ENCODE measurements around the gene HAPSTR1.

HAPSTR1 gene

DNA sequence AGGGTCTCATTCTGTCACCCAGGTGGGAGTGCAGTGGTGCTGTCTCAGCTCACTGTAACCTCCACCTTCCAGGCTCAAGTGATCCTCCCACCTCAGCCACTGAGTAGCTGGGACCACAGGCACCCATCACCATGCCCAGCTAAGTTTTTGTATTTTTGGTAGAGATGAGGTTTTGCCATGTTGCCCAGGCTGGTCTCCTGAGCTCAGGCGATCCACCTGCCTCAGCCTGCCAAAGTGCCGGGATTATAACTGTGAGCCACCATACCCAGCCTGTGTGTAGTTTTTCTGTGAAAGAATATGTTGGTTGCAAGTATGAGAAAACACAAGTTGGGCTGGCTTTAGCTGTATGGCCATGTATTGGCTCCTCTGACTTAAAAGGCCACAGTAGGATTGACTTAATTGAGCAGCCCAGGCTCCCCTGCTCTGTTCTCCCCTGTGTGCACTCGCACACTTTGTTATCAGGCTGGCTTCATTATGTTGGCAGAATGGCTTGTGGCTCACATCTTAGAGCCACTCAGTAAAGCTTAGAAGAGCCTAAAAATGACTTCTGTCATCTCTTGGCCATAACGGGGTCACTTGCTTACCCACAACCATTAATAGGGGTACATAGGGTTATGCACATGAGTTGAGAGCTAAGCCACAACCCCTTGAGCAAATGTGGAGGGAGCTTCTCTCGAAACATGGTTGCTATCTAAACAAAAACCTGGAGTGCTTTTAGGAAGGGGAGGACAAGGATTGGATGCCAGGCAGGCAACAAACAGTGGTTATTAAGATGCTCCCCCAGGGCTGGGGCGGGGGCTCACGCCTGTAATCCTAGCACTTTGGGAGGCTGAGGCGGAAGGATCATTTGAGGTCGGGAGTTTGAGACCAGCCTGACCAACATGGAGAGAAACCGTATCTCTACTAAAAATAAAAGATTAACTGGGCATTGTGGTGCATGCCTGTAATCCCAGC is 6.1 kb downstream of the HAPSTR1 start:
- DNase-seq, result no peak

DNA sequence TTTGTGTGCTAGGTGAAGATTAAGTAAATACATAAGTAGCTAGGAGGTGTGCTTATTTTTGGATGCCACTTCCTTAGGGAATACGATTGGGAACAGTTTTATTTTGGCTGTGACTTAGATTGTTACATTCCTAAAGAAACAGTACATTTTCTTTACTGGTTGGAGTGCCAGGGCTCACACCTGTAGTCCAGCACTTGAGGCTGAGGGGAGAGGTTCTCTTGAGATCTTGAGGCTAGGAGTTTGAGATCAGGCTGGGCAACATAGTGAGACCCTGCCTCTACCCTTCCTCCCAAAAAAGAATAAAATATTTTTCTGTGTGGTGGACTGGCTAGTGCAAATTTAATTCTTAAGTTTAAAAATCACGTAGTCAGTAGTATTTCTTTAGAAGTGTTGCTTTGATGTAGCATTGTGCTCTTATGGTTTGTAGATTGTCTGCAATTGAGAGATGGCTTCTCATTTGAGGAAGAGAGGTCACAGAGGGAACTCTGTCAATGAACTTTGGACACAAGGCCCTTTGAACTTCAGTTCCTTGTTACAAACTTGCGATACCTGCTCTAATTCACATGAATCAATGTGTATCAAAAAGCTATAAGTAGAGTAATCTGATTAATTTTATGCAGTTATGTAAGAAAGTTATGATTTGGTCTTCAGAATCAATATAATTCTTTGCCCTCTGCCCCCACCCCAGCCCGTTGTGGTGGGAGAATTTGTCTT is 7.1 kb downstream of the HAPSTR1 start:
- no peak for DNase-seq

DNA sequence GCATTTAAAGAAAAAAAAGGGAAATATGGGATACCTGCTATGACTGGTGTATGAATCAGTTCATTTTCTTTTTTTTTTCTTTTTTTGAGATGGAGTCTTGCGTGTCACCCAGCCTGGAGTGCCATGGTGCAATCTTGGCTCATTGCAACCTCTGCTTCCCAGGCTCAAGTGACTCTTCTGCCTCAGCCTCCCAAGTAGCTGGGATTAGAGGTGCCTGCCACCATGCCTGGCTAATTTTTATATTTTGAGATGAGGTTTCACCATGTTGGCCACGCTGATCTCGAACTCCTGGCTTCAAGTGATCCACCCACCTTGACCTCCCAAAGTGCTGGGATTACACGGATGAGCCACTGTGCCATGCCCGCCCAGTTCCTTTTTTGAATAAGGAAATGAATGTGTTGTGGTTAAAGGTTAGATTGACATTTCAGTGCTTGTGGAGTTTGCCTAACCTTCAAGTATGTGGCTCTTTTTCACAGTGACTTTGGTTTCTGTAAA is 7.7 kb downstream of the HAPSTR1 start:
- DNase-seq, result no peak

DNA sequence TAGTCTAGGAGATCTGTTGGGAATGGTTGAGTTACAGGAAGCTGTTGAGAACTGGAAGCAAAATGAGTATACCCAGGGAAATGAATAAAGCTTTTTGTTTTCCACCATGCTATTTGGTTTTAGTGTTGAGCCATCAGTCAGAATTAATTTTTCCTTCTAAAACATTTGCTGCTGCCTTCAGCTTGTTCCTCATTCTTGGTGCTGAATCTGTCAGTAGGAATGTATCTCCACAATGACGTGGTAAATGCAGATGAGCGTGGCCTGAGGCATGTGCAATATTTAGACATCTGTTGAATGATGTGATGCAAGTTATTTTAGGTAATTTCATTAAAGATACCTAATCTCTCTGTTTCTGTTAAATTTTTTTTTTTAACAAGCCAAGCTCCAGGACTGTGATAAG is 10.9 kb downstream of the HAPSTR1 start:
- DNase-seq, result no peak

DNA sequence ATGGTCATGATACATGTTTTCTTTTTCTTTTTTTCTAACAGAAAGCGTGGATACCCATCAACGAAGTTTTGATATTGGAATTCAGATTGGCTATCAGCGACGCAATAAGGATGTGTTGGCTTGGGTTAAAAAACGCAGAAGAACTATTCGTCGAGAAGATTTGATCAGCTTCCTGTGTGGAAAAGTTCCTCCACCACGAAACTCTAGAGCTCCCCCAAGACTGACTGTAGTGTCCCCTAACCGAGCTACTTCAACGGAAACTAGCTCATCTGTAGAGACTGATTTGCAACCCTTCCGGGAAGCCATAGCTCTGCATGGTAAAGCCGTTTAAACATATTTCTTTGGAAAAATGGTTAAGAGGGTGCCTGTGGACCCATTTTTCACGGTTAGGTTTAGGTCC is 11.5 kb downstream of the HAPSTR1 start:
- no peak for DNase-seq

DNA sequence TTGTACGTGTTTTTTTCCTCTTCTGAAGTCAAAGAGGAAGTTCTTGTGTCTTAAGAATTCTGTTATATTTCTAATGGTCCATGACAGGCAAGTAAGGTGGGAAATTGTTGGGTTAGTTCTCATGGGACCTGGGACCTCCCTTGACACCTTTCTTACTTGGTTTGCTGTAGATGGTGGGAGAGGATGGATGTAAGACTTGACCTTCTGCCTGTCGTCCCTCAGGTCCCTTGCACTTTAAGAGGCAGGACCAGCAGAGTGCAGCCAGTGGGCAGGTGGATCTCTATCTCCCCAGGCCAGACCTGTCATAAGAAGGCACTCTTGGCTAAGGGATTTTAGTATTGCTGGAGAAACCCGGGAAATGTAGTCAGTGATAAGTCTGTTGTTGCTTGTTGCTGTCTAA is 12.1 kb downstream of the HAPSTR1 start:
- DNase-seq, result no peak

DNA sequence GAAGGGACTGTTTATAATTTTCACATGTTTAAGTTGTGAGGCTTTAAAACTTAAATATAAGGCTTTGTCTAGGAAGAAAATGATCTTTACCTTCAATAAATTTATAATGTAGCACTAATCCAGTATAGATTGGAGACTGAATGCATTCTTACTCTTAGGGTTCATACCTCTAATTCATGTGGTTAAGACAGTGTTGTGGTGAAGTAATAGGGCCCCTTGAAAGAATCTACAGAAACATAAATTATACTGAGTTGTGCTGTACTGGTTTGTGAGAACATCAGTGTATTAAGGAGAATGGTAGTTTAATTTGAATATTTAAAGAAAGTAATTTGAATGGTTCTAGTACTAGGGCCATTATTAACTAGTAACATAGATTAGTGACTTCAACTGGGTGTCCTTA is 13.7 kb downstream of the HAPSTR1 start:
- no peak for DNase-seq

DNA sequence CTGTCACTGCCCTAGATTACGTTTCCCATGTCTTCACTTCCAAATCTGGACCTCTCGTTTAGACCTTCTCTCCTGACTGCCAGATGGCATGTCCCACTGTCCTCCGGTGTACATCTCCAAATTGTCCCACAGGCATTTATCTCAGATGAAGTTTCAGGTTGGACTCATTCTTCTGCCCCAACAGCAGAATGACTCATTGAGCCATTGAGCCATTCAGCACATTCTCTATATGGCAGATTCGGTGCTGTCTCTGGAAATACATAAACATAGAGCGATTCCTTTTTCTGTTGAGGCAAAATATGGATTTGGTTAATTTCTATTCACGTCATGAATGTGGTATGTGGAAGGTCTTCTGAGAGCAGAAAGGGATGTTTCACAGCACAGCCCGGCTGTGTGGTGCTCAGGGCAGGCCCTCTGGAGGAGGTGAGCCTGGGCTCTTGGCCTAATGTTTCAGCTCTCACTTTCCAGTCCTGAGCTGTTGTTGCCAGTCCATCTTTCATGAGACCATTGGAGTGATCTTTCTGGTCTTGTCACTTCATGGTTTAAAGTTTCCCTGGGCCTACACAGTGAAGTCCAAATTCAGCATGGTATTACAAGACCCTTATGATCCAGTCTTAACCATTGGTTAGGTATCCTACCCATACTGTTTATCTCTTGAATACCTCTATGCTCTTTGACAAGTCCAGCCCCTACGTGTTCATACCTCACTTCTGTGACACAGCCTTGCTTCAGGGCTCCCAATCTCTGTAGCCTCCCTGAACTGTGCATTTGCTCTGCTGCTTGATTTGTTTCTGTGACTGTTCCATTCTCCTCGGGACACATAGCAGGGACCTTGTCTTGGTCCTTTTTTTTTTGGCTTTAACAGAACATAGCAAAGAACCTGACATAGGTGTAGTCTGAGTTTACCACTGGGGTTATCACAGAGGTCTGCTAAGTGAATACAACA is 15.9 kb downstream of the HAPSTR1 start:
- DNase-seq, result no peak

DNA sequence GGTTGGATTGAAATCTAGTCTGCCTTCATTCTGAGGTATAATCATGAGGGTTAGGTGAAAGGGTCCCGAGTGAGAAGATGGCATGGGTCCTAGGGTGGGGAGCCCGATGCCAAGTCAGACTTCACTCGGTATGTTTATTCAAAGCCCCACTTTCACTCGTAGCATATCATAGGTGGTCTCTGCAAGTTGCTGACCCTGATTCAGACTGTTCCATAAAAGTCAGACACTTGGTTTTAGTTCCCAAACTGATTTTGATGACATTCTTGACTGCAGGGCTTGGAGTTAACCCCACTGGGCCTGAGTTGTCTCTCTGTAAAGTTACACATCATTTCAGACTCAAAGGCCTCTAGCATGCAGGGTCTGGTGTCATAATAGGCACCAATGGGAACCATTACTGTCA is 17.8 kb downstream of the HAPSTR1 start:
- no peak for DNase-seq

DNA sequence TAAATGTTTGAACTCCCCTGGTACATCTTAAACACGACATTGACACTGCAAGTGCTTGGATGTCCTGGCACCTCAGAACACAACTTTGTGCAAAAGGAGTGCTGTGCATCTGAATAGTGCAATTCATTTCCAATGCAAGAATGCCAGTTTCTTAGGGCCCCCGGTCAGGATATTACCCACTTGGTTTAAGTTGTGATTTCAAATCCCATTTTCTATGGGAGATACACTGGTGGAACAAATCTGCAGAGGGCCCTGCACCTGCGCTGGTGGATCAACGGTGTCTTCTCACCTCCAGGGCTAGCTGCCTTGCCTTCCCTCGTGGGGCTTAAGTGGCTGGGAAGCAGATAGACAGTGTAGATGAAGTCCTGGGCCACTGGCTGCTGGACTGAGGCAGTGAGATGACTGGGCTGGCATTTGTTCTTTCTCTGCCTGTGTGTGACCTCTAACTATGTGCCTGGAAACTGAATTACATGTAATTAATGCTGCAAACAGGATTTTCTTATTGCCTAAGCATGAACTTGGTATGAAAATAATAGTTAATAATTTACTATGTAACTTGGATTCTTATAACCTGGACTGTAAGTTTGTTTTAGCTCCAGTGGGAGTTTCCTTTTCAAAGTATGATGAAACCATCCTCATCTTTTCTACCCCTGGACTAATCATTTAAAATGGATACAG is 20.9 kb downstream of the HAPSTR1 start:
- no peak for DNase-seq

DNA sequence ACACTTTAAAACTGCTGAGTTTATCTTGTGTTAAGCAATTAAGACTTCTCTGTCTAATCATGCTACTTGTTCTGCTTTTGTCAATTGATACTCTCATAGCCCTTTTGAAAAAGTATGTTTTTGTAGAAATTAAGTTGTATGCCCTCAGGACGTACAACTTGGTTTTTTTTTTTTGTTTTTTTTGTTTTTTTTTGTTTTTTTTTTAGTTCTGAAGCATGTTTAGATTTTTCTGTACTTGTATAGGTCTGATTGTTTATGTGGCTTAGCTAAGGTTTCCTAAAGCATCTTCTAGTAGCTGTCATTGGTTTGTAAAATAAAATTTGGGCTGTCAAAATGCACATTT is 21.4 kb downstream of the HAPSTR1 start:
- no peak for DNase-seq

DNA sequence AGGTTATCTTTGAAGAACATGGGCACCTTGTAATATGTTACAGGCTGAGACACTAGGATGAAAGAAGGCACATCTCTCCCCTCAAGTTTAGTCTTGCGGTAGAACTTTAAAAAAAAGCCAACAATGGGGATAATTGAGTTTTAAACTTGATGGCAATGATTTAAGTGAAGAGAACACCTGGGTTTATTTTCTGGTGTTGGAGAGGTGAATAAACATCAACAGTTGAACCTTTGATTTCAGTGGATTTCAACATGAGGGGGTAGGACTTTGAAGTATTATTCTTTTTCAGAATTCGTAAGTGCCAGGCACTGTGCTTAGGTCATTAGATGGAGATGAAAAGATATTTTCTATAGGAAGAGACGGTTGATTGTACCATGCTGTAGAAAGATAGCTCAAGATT is 22.3 kb downstream of the HAPSTR1 start:
- DNase-seq, result no peak

DNA sequence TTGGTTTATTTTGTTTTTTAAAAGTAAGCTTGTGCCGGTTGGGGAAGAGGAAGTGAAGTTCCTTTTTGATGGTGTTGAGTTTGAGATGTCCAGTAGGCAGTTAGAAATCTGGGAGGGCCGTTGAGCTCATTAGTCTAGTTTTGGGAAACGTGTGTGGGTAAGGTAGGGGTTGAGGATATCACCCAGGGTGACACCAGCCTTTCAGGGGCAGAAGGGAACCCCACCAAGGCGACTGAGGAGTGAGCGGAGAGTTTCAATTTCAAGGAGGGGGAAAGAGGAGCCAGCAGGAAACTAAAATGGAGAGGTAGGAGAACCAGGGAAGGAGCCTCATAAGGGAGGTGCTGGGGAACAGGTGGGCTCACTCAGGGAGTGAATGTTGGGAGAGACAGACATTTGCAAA is 22.7 kb downstream of the HAPSTR1 start:
- no peak for DNase-seq

DNA sequence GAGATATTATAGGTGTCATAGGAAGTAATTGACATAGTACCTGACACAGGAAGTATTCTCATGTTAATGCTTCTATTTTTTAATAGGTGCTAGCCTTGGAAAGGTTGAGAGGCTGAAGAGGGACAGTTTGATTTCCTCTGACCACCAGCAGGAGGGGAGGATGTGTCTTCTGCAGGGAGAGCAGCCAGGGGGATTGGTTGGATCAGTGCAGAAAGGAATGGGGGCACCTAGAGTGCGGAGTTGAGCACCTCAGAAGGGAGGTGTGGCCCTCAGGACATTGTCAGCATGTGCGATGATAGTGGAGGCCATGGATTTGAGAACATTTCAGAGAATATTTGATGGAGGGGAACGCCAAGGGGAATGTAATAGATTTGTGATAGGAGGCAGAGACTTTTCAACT is 23.4 kb downstream of the HAPSTR1 start:
- no peak for DNase-seq

DNA sequence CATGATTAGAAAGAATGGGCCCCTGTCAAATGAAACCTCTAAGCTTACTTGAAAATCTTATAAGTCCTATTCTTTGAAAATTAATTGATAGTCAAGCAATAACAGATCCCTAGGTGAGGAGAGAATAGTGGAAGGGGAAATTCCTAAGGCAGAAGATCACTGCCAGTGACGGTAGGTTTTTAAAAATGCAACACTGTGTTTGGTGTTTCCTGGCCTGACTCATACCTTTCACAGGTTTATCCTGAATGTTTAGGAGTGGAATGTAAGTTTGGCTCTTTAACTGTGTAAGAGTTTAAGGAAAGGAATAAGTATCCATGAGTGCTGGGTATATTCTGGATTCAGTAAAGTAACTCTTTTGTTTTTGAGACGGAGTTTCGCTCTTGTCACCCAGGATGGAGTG is 23.8 kb downstream of the HAPSTR1 start:
- DNase-seq, result no peak

DNA sequence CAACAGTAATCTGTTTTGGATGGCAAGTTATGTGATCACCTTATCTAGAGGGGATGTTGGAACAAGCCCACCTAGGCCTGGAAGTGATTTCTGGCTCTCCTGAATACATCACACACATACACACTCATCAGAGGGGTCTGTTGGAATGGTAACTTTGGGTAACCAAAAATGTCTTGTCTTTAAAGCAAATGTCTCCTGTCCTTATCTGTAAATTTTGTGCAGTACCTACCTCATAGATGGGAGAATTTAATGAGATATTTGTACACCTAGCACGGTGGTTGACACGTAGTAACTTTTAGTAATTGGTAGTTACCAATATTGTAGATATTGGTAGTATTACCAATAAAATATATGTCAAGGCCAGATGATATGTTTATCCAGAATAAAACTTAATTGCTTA is 24.7 kb downstream of the HAPSTR1 start:
- no peak for DNase-seq

DNA sequence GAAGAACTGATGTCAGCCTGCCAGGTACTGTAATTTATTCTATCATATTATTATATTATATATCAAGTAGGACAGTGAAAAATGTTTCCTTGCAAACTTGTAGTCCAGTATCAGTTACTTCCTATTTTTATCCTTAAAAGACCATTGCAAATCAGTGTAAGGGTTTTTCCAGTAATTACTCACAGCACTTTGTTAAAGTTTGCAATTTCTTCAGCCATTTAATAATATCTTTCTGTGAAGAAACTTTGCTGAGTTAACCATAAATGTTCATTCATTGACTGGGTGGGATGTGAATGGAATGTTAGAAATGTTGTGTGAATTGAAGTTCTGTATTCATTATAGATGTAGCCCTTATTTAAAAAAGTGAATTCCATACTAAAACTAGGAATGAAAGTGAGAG is 26.7 kb downstream of the HAPSTR1 start:
- DNase-seq, result no peak

DNA sequence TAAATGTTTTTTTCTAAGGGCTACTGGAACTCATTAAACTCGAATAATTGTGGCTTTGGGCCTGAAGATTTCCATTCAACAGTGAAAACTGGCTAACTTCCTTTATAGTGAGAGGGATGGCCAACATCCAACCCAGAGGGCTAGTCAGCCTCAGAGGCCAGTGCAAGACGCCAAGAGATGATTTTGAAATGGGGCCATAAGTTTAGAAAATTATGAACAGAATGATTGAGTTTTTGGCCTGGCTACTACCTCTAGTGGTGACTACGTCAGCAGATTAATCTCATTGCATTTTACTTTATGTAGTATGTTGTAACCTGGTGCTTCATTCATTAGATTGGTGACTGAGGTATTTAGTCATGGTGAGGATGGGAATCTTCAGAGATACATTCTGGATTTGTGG is 28.4 kb downstream of the HAPSTR1 start:
- no peak for DNase-seq

DNA sequence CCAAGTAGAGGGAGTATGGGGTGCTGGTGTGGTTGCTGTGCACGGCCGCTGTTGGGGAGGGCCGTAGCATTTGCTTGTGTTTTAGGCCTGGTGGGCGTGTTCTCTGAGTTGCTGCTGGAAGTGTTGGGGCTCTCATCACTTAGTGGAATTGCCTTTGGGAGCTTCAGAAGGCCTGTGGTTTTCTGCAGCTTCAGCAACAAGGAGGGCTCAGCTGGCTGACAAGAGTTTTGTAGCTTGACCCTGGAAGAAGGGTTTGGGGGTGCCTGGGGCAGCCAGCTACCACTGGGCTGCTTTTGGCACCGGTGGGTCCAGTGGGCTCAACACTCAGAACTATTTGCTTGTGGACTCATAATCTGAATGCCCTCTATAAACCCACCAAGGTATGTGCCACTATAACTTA is 30.9 kb downstream of the HAPSTR1 start:
- no peak for DNase-seq

DNA sequence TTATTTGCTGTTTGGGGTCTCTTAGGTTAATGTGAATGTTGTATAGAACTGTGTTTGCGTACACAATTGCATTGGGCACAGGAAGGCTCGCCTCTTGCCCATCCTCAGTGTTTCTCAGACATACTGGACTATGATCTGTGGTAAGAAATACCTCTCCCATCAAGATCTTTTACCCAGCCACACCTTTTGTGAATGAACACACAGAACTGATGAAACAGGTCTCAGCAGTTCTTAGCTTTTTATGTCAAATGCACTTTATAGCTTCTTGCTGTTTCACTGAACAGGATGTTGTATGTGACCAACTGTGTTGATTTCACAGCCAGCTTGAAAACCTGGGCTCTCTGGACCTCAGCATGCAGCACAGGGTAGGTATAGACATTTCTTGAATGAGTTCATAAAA is 31.5 kb downstream of the HAPSTR1 start:
- no peak for DNase-seq

DNA sequence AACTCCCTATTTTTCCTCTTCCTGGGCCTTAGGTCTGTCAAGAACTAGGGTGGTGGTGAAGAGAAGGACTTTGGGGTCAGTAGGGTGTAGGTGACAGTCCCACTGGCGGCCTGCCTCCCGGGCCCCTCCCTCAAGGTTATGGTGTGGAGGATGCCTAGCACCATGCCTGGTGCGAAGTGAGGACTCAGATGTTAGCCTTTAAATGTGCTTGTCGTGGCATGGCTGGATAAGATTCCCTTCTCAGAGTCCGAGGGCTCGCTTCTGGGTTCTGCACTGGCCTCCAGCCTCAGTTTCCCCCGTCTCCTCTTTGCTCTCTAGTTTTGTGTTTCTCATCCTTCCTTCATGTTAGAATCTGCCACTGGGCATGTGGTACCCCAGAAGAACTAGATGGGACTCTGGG is 32.0 kb downstream of the HAPSTR1 start:
- DNase-seq, result no peak

DNA sequence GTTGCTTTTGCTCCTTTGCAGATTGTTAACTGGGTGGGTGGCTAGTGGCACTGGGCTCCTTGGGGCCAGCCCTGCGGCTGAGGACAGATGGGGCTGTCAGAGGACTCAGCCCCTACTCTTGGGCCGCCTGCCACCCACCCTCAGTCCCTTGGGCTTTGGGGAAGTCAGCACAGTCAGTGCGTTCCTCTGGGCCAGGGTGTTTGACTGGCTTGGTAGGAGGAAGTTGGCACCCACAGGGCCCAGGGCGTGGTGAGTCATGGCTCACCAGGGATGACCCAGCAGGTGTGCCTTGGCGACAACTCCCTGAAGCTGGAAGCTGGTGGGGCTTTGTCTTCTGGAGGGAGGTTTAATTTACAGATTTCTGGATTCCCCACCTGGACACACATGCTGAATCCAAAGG is 32.4 kb downstream of the HAPSTR1 start:
- peak; percentile 57 for DNase-seq

DNA sequence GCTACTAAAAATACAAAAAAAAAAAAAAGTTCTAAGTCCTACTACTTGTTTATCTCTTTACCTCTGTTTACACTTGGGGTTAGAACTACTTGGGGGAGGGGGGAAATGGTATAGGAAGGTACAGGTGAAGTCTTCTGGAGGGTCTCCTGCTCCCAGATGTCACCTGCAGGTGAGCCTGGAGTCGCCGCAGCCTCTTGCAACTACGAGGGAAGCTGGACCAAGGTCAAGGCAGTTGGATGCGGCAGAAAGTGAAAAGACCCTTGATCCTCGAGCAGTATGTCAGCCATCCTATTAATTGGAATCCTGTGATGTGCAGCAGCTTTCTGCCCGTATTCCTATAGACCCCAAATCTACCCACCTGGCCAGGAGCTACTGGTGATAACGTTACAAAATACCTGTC is 33.0 kb downstream of the HAPSTR1 start:
- DNase-seq, result no peak

All from 8988T (cell line).